HepG2 (cell line): ENCODE measurements around the gene ANAPC2. TPM values are rescaled to one million over a fixed set of nuclear protein-coding genes. Genes with fewer than 3 reads are reported as not detected.
A peak's percentile ranks its signal among the peaks of the same experiment; 100 is the strongest.

ENCODE experiments used
- ELF3 ChIP-seq: IDR thresholded peaks from 2 replicates; pipeline ENCODE4 v1.6.1; 2016; ENCODE audit warnings: missing genetic modification reagents, missing compliant biosample characterization
- FOXP1 ChIP-seq, 2 experiments: fragments of 450-650 bp in 1 of 2; IDR thresholded peaks; 2 replicates each; pipeline ENCODE4 v1.6.1; 2017 to 2018; ENCODE audit warnings: antibody characterized with exemption in 1 of 2
- GLMP ChIP-seq: sonication (generic); formaldehyde crosslinking; IDR thresholded peaks from 2 replicates; pipeline ENCODE4 v1.9.0; 2021; ENCODE audit warnings: missing genetic modification reagents, mild to moderate bottlenecking, borderline replicate concordance
- HMGXB3 ChIP-seq: sonication (generic); formaldehyde crosslinking; IDR thresholded peaks from 2 replicates; pipeline ENCODE4 v1.4.0; 2020; ENCODE audit warnings: missing genetic modification reagents, borderline replicate concordance
- KDM4B ChIP-seq: sonication (generic); formaldehyde crosslinking; IDR thresholded peaks from 2 replicates; pipeline ENCODE4 v1.4.0; 2020; ENCODE audit warnings: missing genetic modification reagents
- MEIS1 ChIP-seq: sonication (generic); formaldehyde crosslinking; IDR thresholded peaks from 2 replicates; pipeline ENCODE4 v1.9.0; 2021; ENCODE audit warnings: mild to moderate bottlenecking, missing genetic modification reagents, moderate library complexity, borderline replicate concordance
- MTA3 ChIP-seq: sonication (generic); formaldehyde crosslinking; IDR thresholded peaks from 2 replicates; pipeline ENCODE4 v1.4.0; 2020; ENCODE audit warnings: missing genetic modification reagents
- SALL1 ChIP-seq: sonication (generic); formaldehyde crosslinking; IDR thresholded peaks from 2 replicates; pipeline ENCODE4 v1.8.0; 2022; ENCODE audit warnings: mild to moderate bottlenecking, missing genetic modification reagents
- SPEN ChIP-seq: sonication (generic); formaldehyde crosslinking; IDR thresholded peaks from 2 replicates; pipeline ENCODE4 v1.5.1; 2020; ENCODE audit warnings: low read depth, mild to moderate bottlenecking, missing genetic modification reagents
- TBX2 ChIP-seq: sonication (generic); formaldehyde crosslinking; IDR thresholded peaks from 2 replicates; pipeline ENCODE4 v1.5.0; 2020; ENCODE audit warnings: missing genetic modification reagents, mild to moderate bottlenecking, borderline replicate concordance
- UBTF ChIP-seq: sonication (generic); formaldehyde crosslinking; IDR thresholded peaks from 2 replicates; pipeline ENCODE4 v1.4.0; 2020; ENCODE audit warnings: mild to moderate bottlenecking, missing genetic modification reagents
- ZFYVE20 ChIP-seq: sonication (generic); formaldehyde crosslinking; IDR thresholded peaks from 2 replicates; pipeline ENCODE4 v1.8.0; 2023; ENCODE audit warnings: low read depth, mild to moderate bottlenecking, moderate library complexity, missing genetic modification reagents, borderline replicate concordance
- ZNF253 ChIP-seq: sonication (generic); formaldehyde crosslinking; IDR thresholded peaks from 2 replicates; pipeline ENCODE4 v1.8.0; 2022; ENCODE audit warnings: mild to moderate bottlenecking, missing genetic modification reagents, borderline replicate concordance
- ZNF549 ChIP-seq: sonication (generic); formaldehyde crosslinking; IDR thresholded peaks from 2 replicates; pipeline ENCODE4 v1.5.0; 2020; ENCODE audit warnings: missing genetic modification reagents
- ZNF614 ChIP-seq: IDR thresholded peaks from 2 replicates; pipeline ENCODE4 v1.6.1; 2018; ENCODE audit warnings: missing biosample characterization, missing genetic modification reagents, inconsistent platforms, borderline replicate concordance
- ZNF792 ChIP-seq: IDR thresholded peaks from 2 replicates; pipeline ENCODE4 v1.6.1; 2016
- polyA plus RNA-seq, 8 experiments: library from polyadenylated mRNA; depleted of rRNA in 3 of 8; stranded (reverse) in 7 of 8; unstranded in 1 of 8; fragments of >200 nt; fragmentation: Illumina TruSeq in 4 of 8; extraction: Trizol in 4 of 8; gene quantifications; 2 replicates each; pipeline versions ENCODE4 v1.2.1 to v1.2.3, GENCODE V29; 2011 to 2016; ENCODE audit warnings: low read depth in 4 of 8, missing spikeins in 1 of 8, mixed read lengths in 1 of 8; ENCODE audit not compliant: insufficient read depth in 1 of 8
- total RNA-seq, 5 experiments: library from RNA; depleted of rRNA; stranded (reverse); fragments of >200 nt; fragmentation: Illumina TruSeq; extraction: Trizol; gene quantifications; 2 replicates each; pipeline ENCODE4 v1.2.3, GENCODE V29; 2016; ENCODE audit warnings: low read depth in 1 of 5

The ANAPC2 gene
- total and polyA plus RNA-seq, 2 of the 13 experiments (the other 11 are each of a cell fraction or from before 2014, with no cell fraction given), result 12.3 to 15.4 TPM

- TF ChIP-seq ZNF614 (CRISPR knock-in tag), result no peak
- no peak for TF ChIP-seq MEIS1 (CRISPR knock-in tag)
- no peak; the same call in 1 of the 2 replicates for TF ChIP-seq SPEN (CRISPR knock-in tag)
- TF ChIP-seq HMGXB3 (CRISPR knock-in tag), result peak; percentile 68; the same call in 1 of the 2 replicates
- TF ChIP-seq ZNF549 (CRISPR knock-in tag), result no peak
- TF ChIP-seq ELF3 (CRISPR knock-in tag), result peak; percentile 26; the same call in 1 of the 2 replicates
- 0 out of 2 replicates have a peak, but pooled peaks have one; percentile 33 for TF ChIP-seq ZNF792 (CRISPR knock-in tag)
- no peak for TF ChIP-seq ZNF253 (CRISPR knock-in tag)
- no peak for TF ChIP-seq GLMP (CRISPR knock-in tag)
- TF ChIP-seq KDM4B, result no peak
- TF ChIP-seq SALL1 (CRISPR knock-in tag), result peak; percentile 41; the same call in 1 of the 2 replicates
- TF ChIP-seq UBTF (CRISPR knock-in tag), result 0 out of 2 replicates have a peak, but pooled peaks have one; percentile 60
- no peak for TF ChIP-seq ZFYVE20
- TF ChIP-seq TBX2 (CRISPR knock-in tag), result peak; percentile 49; the same call in 1 of the 2 replicates
- TF ChIP-seq FOXP1 (IDR thresholded peaks at IDR 0.05), result no peak
- no peak for TF ChIP-seq FOXP1 (CRISPR knock-in tag; IDR thresholded peaks at IDR 0.05)
- no peak for TF ChIP-seq MTA3 (CRISPR knock-in tag)
Measured at GRCh38 chr9:137235424-137236237, 47.3 kb upstream of the ANAPC2 start (continued).
